Measurements from ENCODE around the gene STARD7. TPM values are rescaled to one million over a fixed set of nuclear protein-coding genes. Genes with fewer than 3 reads are reported as not detected.

Gene STARD7
- total and polyA plus RNA-seq, 2 of the 13 experiments (the other 11 are each of a cell fraction or from before 2014, with no cell fraction given), result 88.2 to 300 TPM

- in situ Hi-C loops (cut with HindIII; ENCODE audit: extremely low pct_ligation_motif_present, low pct_unique_long_range_greater_than_20kb), result loop anchor here (25.0 kb wide), 1 partner anchor 365 kb away; the partner anchor contains the start of gene NEURL3
- DNase-seq (ENCODE audit: low spot score), result no peak
- Histone ChIP-seq H3K9ac (ENCODE audit: insufficient read depth, low read depth, low read length) (no peak overlapping the region), H3K79me2 (ENCODE audit: insufficient read depth, low read length) (no peaks in the 10 kb centered on the region), H3K4me3 (replicated peaks in 1 of 3; ENCODE audit: insufficient read depth in 1 of 3, low read depth in 2 of 3, low read length in 3 of 3) (no peak overlapping the region), H3K4me2 (ENCODE audit: low read depth, low read length) (no peak overlapping the region), H2AFZ (ENCODE audit: low read length) (no peak overlapping the region), H3K36me3 (replicated peaks in 1 of 2; ENCODE audit: control insufficient read depth in 1 of 2, insufficient read depth in 2 of 2, low read length in 2 of 2) (no peaks in the 10 kb centered on the region), H3K27ac (ENCODE audit: extremely low read length, insufficient read depth, low read length) (no peak overlapping the region), H3K9me3 (ENCODE audit: low read length) (no peaks in the 10 kb centered on the region), H3K27me3 (ENCODE audit: control insufficient read depth in 1 of 2, insufficient read depth in 2 of 2, low read length in 2 of 2) (peaks cover 16 to 70% of the 10 kb centered on the region in 2 experiments), H3K4me1 (ENCODE audit: insufficient read depth, low read length) (peaks cover 15% of the 10 kb centered on the region), H4K20me1 (ENCODE audit: insufficient read depth, low read length) (no peaks in the 10 kb centered on the region)
- 29% methylated on average over 7 of the region's 9 CpGs for WGBS (ENCODE audit: low lambda C conversion rate)
- intact Hi-C loops (cut with micrococcal nuclease; ENCODE audit: unreplicated experiment), result no loop called here
- no TSS peak for BruUV-seq (replicated peaks)
- ChIA-PET POLR2A (no interaction called here), CTCF (ENCODE audit: low intra/inter-chr PET ratio, low total read pairs) (no interaction called here)
- no peak for TF ChIP-seq ZNF101 (CRISPR knock-in tag; IDR thresholded peaks at IDR 0.05; ENCODE audit: borderline replicate concordance, low read depth)
- no peak for TF ChIP-seq ZNF468 (CRISPR knock-in tag; IDR thresholded peaks at IDR 0.05)
- TF ChIP-seq BHLHE40 (IDR thresholded peaks at IDR 0.05; ENCODE audit: low read length), result peak; percentile 55; the same call in 1 of the 2 replicates
- no peak for ATAC-seq
- FAIRE-seq, result no peak
Measured at GRCh38 chr2:96147593-96148201, 60.9 kb downstream of the STARD7 start.

GRCh38 chr2:96146881-96147592 is 61.6 kb downstream of the STARD7 start:
- Histone ChIP-seq H4K20me1 (ENCODE audit: insufficient read depth, low read length) (no peaks in the 10 kb centered on the region), H3K4me3 (replicated peaks in 1 of 3; ENCODE audit: insufficient read depth in 1 of 3, low read depth in 2 of 3, low read length in 3 of 3) (no peak overlapping the region), H3K9ac (ENCODE audit: insufficient read depth, low read depth, low read length) (no peak overlapping the region), H3K4me2 (ENCODE audit: low read depth, low read length) (peak overlapping the region; percentile 19; the same call in 1 of the 2 replicates), H3K4me1 (ENCODE audit: insufficient read depth, low read length) (peaks cover 15% of the 10 kb centered on the region), H2AFZ (ENCODE audit: low read length) (no peak overlapping the region), H3K27ac (ENCODE audit: extremely low read length, insufficient read depth, low read length) (no peak overlapping the region), H3K27me3 (ENCODE audit: control insufficient read depth in 1 of 2, insufficient read depth in 2 of 2, low read length in 2 of 2) (peaks cover 16 to 74% of the 10 kb centered on the region in 2 experiments), H3K9me3 (ENCODE audit: low read length) (no peaks in the 10 kb centered on the region), H3K36me3 (replicated peaks in 1 of 2; ENCODE audit: control insufficient read depth in 1 of 2, insufficient read depth in 2 of 2, low read length in 2 of 2) (no peaks in the 10 kb centered on the region), H3K79me2 (ENCODE audit: insufficient read depth, low read length) (no peaks in the 10 kb centered on the region)
- DNase-seq (ENCODE audit: low spot score) (no peak), FAIRE-seq (no peak), ATAC-seq (peak; percentile 22)
- ChIA-PET CTCF (ENCODE audit: low intra/inter-chr PET ratio, low total read pairs) (no interaction called here), POLR2A (no interaction called here)
- no peak for TF ChIP-seq ZNF382 (CRISPR knock-in tag; IDR thresholded peaks at IDR 0.05; ENCODE audit: borderline replicate concordance)
- 0 out of 2 replicates have a peak, but pooled peaks have one; percentile 14 for TF ChIP-seq ZFP91 (CRISPR knock-in tag; IDR thresholded peaks at IDR 0.05; ENCODE audit: borderline replicate concordance)
- in situ Hi-C loops (cut with HindIII; ENCODE audit: extremely low pct_ligation_motif_present, low pct_unique_long_range_greater_than_20kb) (loop anchor here (25.0 kb wide), 1 partner anchor 365 kb away; the partner anchor contains the start of gene NEURL3), intact Hi-C loops (cut with micrococcal nuclease; ENCODE audit: unreplicated experiment) (no loop called here)
- 21% methylated on average over 9 of the region's 9 CpGs for WGBS (ENCODE audit: low lambda C conversion rate)
- no TSS peak for BruUV-seq (replicated peaks)
